Body of pancreas (tissue), 4 donors: ENCODE results near the gene KCNQ5.

ENCODE experiments used
- POLR2A ChIP-seq, 3 donors: fragments of 450-650 bp; IDR thresholded peaks; one replicate each; pipeline ENCODE4 v1.6.1; 2016; ENCODE audit warnings: antibody characterized with exemption in 3 of 3, mild to moderate bottlenecking in 2 of 3
- TF ChIP-seq, protein P1 (sequence below), 7 experiments: fragments of 450-650 bp in 4 of 7; fragments of 200-600 bp in 3 of 7; sonication (generic) in 3 of 7; IDR thresholded peaks; one replicate each; pipeline ENCODE4 v1.5.1; 2016 to 2019; ENCODE audit warnings: antibody characterized with exemption in 7 of 7

- TF ChIP-seq, protein P1, sequence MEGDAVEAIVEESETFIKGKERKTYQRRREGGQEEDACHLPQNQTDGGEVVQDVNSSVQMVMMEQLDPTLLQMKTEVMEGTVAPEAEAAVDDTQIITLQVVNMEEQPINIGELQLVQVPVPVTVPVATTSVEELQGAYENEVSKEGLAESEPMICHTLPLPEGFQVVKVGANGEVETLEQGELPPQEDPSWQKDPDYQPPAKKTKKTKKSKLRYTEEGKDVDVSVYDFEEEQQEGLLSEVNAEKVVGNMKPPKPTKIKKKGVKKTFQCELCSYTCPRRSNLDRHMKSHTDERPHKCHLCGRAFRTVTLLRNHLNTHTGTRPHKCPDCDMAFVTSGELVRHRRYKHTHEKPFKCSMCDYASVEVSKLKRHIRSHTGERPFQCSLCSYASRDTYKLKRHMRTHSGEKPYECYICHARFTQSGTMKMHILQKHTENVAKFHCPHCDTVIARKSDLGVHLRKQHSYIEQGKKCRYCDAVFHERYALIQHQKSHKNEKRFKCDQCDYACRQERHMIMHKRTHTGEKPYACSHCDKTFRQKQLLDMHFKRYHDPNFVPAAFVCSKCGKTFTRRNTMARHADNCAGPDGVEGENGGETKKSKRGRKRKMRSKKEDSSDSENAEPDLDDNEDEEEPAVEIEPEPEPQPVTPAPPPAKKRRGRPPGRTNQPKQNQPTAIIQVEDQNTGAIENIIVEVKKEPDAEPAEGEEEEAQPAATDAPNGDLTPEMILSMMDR (IDR thresholded peaks at IDR 0.05) = no peak
- TF ChIP-seq POLR2A (IDR thresholded peaks at IDR 0.05) = no peak
These were observed 342.1 kb downstream of the KCNQ5 start for GRCh38 chr6:72963946-72964345.
